GM23248 (cell line): ENCODE results near the gene CPVL. TPM values are rescaled to one million over a fixed set of nuclear protein-coding genes. Genes with fewer than 3 reads are reported as not detected.

Experiments used
- DNase-seq: peaks from one replicate; pipeline ENCODE4 v3.0.0-alpha.2; 2015
- H2AFZ ChIP-seq: fragments of 200-600 bp; sonication (generic); 2 replicates; pipeline ENCODE4 v1.6.1; 2016; ENCODE audit warnings: antibody characterized with exemption
- H3F3A ChIP-seq: fragments of 200-600 bp; sonication (generic); 2 replicates; pipeline ENCODE4 v1.6.1; 2016; ENCODE audit warnings: mild to moderate bottlenecking, antibody characterized with exemption, mixed run types; ENCODE audit not compliant: insufficient read depth
- H3K27ac ChIP-seq: fragments of 200-600 bp; sonication (generic); 2 replicates; pipeline ENCODE4 v1.5.1; 2016; ENCODE audit warnings: mild to moderate bottlenecking
- H3K27me3 ChIP-seq: fragments of 200-600 bp; sonication (generic); replicated peaks from 2 replicates; pipeline ENCODE4 v1.6.1; 2016; ENCODE audit warnings: mild to moderate bottlenecking; ENCODE audit not compliant: insufficient read depth
- H3K36me3 ChIP-seq: fragments of 200-600 bp; sonication (generic); 2 replicates; pipeline ENCODE4 v1.6.1; 2016; ENCODE audit warnings: low read depth, mild to moderate bottlenecking
- H3K4me1 ChIP-seq: fragments of 200-600 bp; sonication (generic); 2 replicates; pipeline ENCODE4 v1.6.1; 2016; ENCODE audit warnings: mild to moderate bottlenecking; ENCODE audit not compliant: insufficient read depth
- H3K4me2 ChIP-seq: fragments of 200-600 bp; sonication (generic); one replicate; pipeline ENCODE4 v1.6.1; 2016; ENCODE audit warnings: mild to moderate bottlenecking; ENCODE audit not compliant: unreplicated experiment
- H3K4me3 ChIP-seq: fragments of 200-600 bp; sonication (generic); 2 replicates; pipeline ENCODE4 v1.5.1; 2016; ENCODE audit warnings: mild to moderate bottlenecking
- H3K79me2 ChIP-seq: fragments of 200-600 bp; sonication (generic); 2 replicates; pipeline ENCODE4 v1.6.1; 2016; ENCODE audit warnings: mild to moderate bottlenecking; ENCODE audit not compliant: insufficient read depth
- H3K9ac ChIP-seq: fragments of 200-600 bp; sonication (generic); 2 replicates; pipeline ENCODE4 v1.6.1; 2016; ENCODE audit warnings: mild to moderate bottlenecking
- H3K9me2 ChIP-seq: fragments of 200-600 bp; sonication (generic); 2 replicates; pipeline ENCODE4 v1.6.1; 2016; ENCODE audit warnings: mixed run types, mild to moderate bottlenecking, moderate library complexity; ENCODE audit not compliant: insufficient read depth
- H3K9me3 ChIP-seq: fragments of 200-600 bp; sonication (generic); one replicate; pipeline ENCODE4 v1.6.1; 2017; ENCODE audit warnings: low read depth
- H4K20me1 ChIP-seq: fragments of 200-600 bp; sonication (generic); 2 replicates; pipeline ENCODE4 v1.6.0; 2016; ENCODE audit not compliant: insufficient read depth
- EZH2 ChIP-seq: fragments of 200-600 bp; sonication (generic); IDR thresholded peaks from 2 replicates; pipeline ENCODE4 v1.6.1; 2018; ENCODE audit warnings: antibody characterized with exemption, mild to moderate bottlenecking; ENCODE audit not compliant: insufficient read depth, poor library complexity, severe bottlenecking
- EZH2phosphoT487 ChIP-seq: fragments of 200-600 bp; sonication (generic); IDR thresholded peaks from 2 replicates; pipeline ENCODE4 v1.6.1; 2018; ENCODE audit warnings: antibody characterized with exemption, moderate library complexity, mild to moderate bottlenecking, low read depth; ENCODE audit not compliant: insufficient read depth
- WGBS, 2 experiments: methylation state at CpG; one replicate each; pipeline ENCODE4 v1.1.6; 2015 to 2017; ENCODE audit warnings: low lambda C conversion rate in 2 of 2, low coverage in 1 of 2; ENCODE audit errors: missing lambda C conversion rate in 2 of 2; 5-methylcytosine and 5-hydroxymethylcytosine counted together
- in situ Hi-C: fragments of 300-500 bp; cut with MboI; formaldehyde crosslinking; loops from 2 replicates; pipeline ENCODE4 v1.15.0; 2020
- polyA plus RNA-seq: library from polyadenylated mRNA; unstranded; fragments of >200 nt; fragmentation: Nextera tagmentation; extraction: Ambion mirVana; gene quantifications from 2 replicates; pipeline ENCODE4 v1.2.1, GENCODE V29; 2016
- total RNA-seq: library from RNA; depleted of rRNA; stranded (reverse); fragments of >200 nt; shearing (Covaris generic); gene quantifications from 2 replicates; pipeline ENCODE4 v1.2.3, GENCODE V29; 2014

The CPVL gene
- total and polyA plus RNA-seq, 2 experiments from 2014 or later, result not detected

GRCh38 chr7:29145553-29146056 is 732 bp downstream of the CPVL start:
- no peaks in the 10 kb centered on the region for H3K9me2 ChIP-seq
- no peaks in the 10 kb centered on the region for H3K36me3 ChIP-seq
- no peaks in the 10 kb centered on the region for H3K9me3 ChIP-seq
- WGBS, 2 experiments, result 27 to 28% methylated on average over 8 of the region's 8 CpGs
- no peaks in the 10 kb centered on the region for H4K20me1 ChIP-seq
- H3K79me2 ChIP-seq, result no peaks in the 10 kb centered on the region
- H3K4me2 ChIP-seq, result no peak overlapping the region
- no peak overlapping the region for H3K9ac ChIP-seq
- in situ Hi-C loops, result no loop called here
- H3K4me3 ChIP-seq, result no peak overlapping the region
- TF ChIP-seq EZH2phosphoT487, result no peak
- TF ChIP-seq EZH2, result no peak
- H3K27me3 ChIP-seq, result peaks cover 65% of the 10 kb centered on the region
- no peak overlapping the region for H2AFZ ChIP-seq
- peaks cover 3% of the 10 kb centered on the region; the same call in 1 of the 2 replicates for H3K4me1 ChIP-seq
- no peak for DNase-seq
- no peaks in the 10 kb centered on the region for H3F3A ChIP-seq
- H3K27ac ChIP-seq, result no peak overlapping the region

GRCh38 chr7:29143751-29144150 is 2.6 kb downstream of the CPVL start:
- H4K20me1 ChIP-seq, result no peaks in the 10 kb centered on the region
- peaks cover 17% of the 10 kb centered on the region for H3K4me1 ChIP-seq
- H3K79me2 ChIP-seq, result no peaks in the 10 kb centered on the region
- H3F3A ChIP-seq, result no peaks in the 10 kb centered on the region
- no peak overlapping the region for H2AFZ ChIP-seq
- no peaks in the 10 kb centered on the region for H3K9me2 ChIP-seq
- DNase-seq, result no peak
- H3K9ac ChIP-seq, result no peak overlapping the region
- in situ Hi-C loops, result no loop called here
- H3K36me3 ChIP-seq, result no peaks in the 10 kb centered on the region
- H3K9me3 ChIP-seq, result no peaks in the 10 kb centered on the region
- WGBS, 2 experiments, result 41 to 59% methylated on average over 2 of the region's 2 CpGs
- H3K4me2 ChIP-seq, result no peak overlapping the region
- H3K27ac ChIP-seq, result no peak overlapping the region
- TF ChIP-seq EZH2 (no peak), EZH2phosphoT487 (no peak)
- H3K27me3 ChIP-seq, result peaks cover 52% of the 10 kb centered on the region
- H3K4me3 ChIP-seq, result no peak overlapping the region

- no peaks in the 10 kb centered on the region for H3K36me3 ChIP-seq
- H3K79me2 ChIP-seq, result no peaks in the 10 kb centered on the region
- DNase-seq, result no peak
- peaks cover 42% of the 10 kb centered on the region for H3K27me3 ChIP-seq
- no peaks in the 10 kb centered on the region for H3K9me3 ChIP-seq
- H3F3A ChIP-seq, result no peaks in the 10 kb centered on the region
- H3K4me2 ChIP-seq, result no peak overlapping the region
- no peak overlapping the region for H3K9ac ChIP-seq
- no peaks in the 10 kb centered on the region for H3K9me2 ChIP-seq
- H4K20me1 ChIP-seq, result no peaks in the 10 kb centered on the region
- no peak for TF ChIP-seq EZH2
- no peak for TF ChIP-seq EZH2phosphoT487
- no peak overlapping the region for H2AFZ ChIP-seq
- no peak overlapping the region for H3K4me3 ChIP-seq
- 75 to 84% methylated on average over 7 of the region's 7 CpGs for WGBS, 2 experiments
- peaks cover 17% of the 10 kb centered on the region for H3K4me1 ChIP-seq
- in situ Hi-C loops, result no loop called here
- no peak overlapping the region for H3K27ac ChIP-seq
These were observed 4.2 kb downstream of the CPVL start for GRCh38 chr7:29142021-29142727.

GRCh38 chr7:29140873-29141468 is 5.4 kb downstream of the CPVL start:
- WGBS, 2 experiments, result 70 to 76% methylated on average over 7 of the region's 7 CpGs
- H3K9me3 ChIP-seq, result no peaks in the 10 kb centered on the region
- no peaks in the 10 kb centered on the region for H3K9me2 ChIP-seq
- in situ Hi-C loops, result no loop called here
- no peak for DNase-seq
- no peaks in the 10 kb centered on the region for H4K20me1 ChIP-seq
- peaks cover 31% of the 10 kb centered on the region for H3K27me3 ChIP-seq
- TF ChIP-seq EZH2phosphoT487, result no peak
- TF ChIP-seq EZH2, result no peak
- no peak overlapping the region for H3K4me3 ChIP-seq
- H3K9ac ChIP-seq, result no peak overlapping the region
- H3K4me2 ChIP-seq, result no peak overlapping the region
- no peaks in the 10 kb centered on the region for H3K79me2 ChIP-seq
- no peaks in the 10 kb centered on the region for H3F3A ChIP-seq
- H3K36me3 ChIP-seq, result no peaks in the 10 kb centered on the region
- H3K4me1 ChIP-seq, result peaks cover 14% of the 10 kb centered on the region
- no peak overlapping the region for H3K27ac ChIP-seq
- H2AFZ ChIP-seq, result no peak overlapping the region
